HEK293 (cell line): ENCODE results near the gene CLEC16A.

ENCODE experiments used
- ZBTB20 ChIP-seq: fragments of 450-650 bp; formaldehyde crosslinking; IDR thresholded peaks from 2 replicates; pipeline ENCODE4 v1.5.1; 2016; ENCODE audit warnings: missing biosample characterization, missing genetic modification characterization
- ZNF146 ChIP-seq: fragments of 450-650 bp; formaldehyde crosslinking; IDR thresholded peaks from 2 replicates; pipeline ENCODE4 v1.5.1; 2016; ENCODE audit warnings: missing biosample characterization, missing genetic modification characterization
- ZNF2 ChIP-seq: fragments of 450-650 bp; formaldehyde crosslinking; IDR thresholded peaks from 2 replicates; pipeline ENCODE4 v1.5.1; 2016; ENCODE audit warnings: missing biosample characterization, missing genetic modification characterization
- ZNF280C ChIP-seq: fragments of 450-650 bp; formaldehyde crosslinking; IDR thresholded peaks from 2 replicates; pipeline ENCODE4 v1.5.1; 2016; ENCODE audit warnings: missing biosample characterization, missing genetic modification characterization

GRCh38 chr16:11171757-11172299 is 227.5 kb downstream of the CLEC16A start:
- TF ChIP-seq ZNF2 (tag by site-specific recombination) (no peak), ZBTB20 (tag by site-specific recombination) (no peak), ZNF280C (tag by site-specific recombination) (no peak), ZNF146 (no peak)
